Gastroesophageal sphincter (tissue), 4 donors: Measurements from ENCODE around the gene SLC4A1AP. TPM values are rescaled to one million over a fixed set of nuclear protein-coding genes. Genes with fewer than 3 reads are reported as not detected.
A peak's percentile ranks its signal among the peaks of the same experiment; 100 is the strongest.
"Not testable (repeated sequence)": the region's sequence is repeated elsewhere in the genome, so short reads cannot be mapped to it uniquely, and the experiment has no call there.

Experiments
- ATAC-seq: fragments of 150-250 bp; one replicate; pipeline ENCODE4 v1.9.1; 2016; ENCODE audit warnings: mild to moderate bottlenecking, moderate library complexity
- H3K27ac ChIP-seq, 4 donors: fragments of 200-600 bp; sonication (generic) in 3 of 4; 1 replicate in 3 of 4; 2 replicates in 1 of 4; pipeline ENCODE4 v1.5.1; 2016 to 2019
- H3K27me3 ChIP-seq: fragments of 200-600 bp; sonication (generic); one replicate; pipeline ENCODE4 v1.5.1; 2019
- H3K36me3 ChIP-seq, 2 donors: fragments of 200-600 bp; sonication (generic); one replicate each; pipeline ENCODE4 v1.5.1; 2019; ENCODE audit warnings: control low read depth in 1 of 2
- H3K4me1 ChIP-seq, 3 donors: fragments of 200-600 bp; sonication (generic); 1 replicate in 2 of 3; 2 replicates in 1 of 3; pipeline ENCODE4 v1.5.1; 2016 to 2019; ENCODE audit warnings: control low read depth in 2 of 3
- H3K4me3 ChIP-seq, 2 donors: fragments of 200-600 bp; sonication (generic); one replicate each; pipeline ENCODE4 v1.5.1; 2019; ENCODE audit warnings: mild to moderate bottlenecking in 1 of 2, moderate library complexity in 1 of 2
- H3K9me3 ChIP-seq, 3 donors: fragments of 200-600 bp; sonication (generic); one replicate each; pipeline ENCODE4 v1.5.1; 2017 to 2019; ENCODE audit warnings: control low read depth in 2 of 3
- EP300 ChIP-seq: sonication (generic); formaldehyde crosslinking; IDR thresholded peaks from one replicate; pipeline ENCODE4 v1.6.1; 2017; ENCODE audit warnings: antibody characterized with exemption, mild to moderate bottlenecking
- POLR2A ChIP-seq, 2 donors: fragments of 450-650 bp; IDR thresholded peaks; one replicate each; pipeline ENCODE4 v1.6.1; 2017; ENCODE audit warnings: antibody characterized with exemption in 2 of 2, mild to moderate bottlenecking in 2 of 2, moderate library complexity in 1 of 2
- POLR2AphosphoS5 ChIP-seq: sonication (generic); formaldehyde crosslinking; IDR thresholded peaks from one replicate; pipeline ENCODE4 v1.6.1; 2017; ENCODE audit warnings: antibody characterized with exemption
- WGBS, 2 donors: methylation state at CpG; one replicate each; pipeline ENCODE4 v1.1.5; 2018; ENCODE audit warnings: low coverage in 1 of 2; 5-methylcytosine and 5-hydroxymethylcytosine counted together
- total RNA-seq, 4 donors: library from RNA; depleted of rRNA; stranded (reverse); fragments of >200 nt; gene quantifications; one replicate each; pipeline ENCODE4 v1.1.0, GENCODE V29; 2016
- TF ChIP-seq, protein P1 (sequence below), 4 experiments: fragments of 200-600 bp in 2 of 4; fragments of 450-650 bp in 2 of 4; sonication (generic) in 1 of 4; IDR thresholded peaks; one replicate each; pipeline ENCODE4 v1.5.1; 2017 to 2019; ENCODE audit warnings: antibody characterized with exemption in 4 of 4, mild to moderate bottlenecking in 2 of 4, moderate library complexity in 2 of 4

The SLC4A1AP gene
- total RNA-seq, 4 donors from 2014 or later: 18.1 to 23.5 (median 21.4) TPM

DNA sequence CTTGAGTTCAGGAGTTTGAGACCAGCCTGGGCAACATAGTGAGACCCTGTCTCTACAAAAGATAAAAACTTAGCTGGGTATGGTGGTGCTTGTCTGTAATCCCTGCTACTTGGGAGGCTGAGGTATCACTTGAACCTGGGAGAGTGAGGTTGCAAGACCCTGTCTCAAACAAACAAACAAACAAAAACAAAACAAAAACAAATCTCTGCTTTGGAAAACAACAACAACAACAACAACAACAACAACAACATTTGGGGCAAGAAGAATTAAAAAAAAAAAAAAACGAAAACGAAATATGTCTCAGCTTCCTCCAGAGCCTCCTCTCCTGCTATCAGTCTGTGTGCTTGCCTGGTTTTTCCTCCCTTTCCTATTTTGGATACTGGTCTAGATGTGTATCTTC lies 16.9 kb downstream of the SLC4A1AP start:
- no peak overlapping the region for H3K27ac ChIP-seq
- WGBS, 2 donors: 68 to 89% methylated on average over 2 of the region's 2 CpGs

DNA sequence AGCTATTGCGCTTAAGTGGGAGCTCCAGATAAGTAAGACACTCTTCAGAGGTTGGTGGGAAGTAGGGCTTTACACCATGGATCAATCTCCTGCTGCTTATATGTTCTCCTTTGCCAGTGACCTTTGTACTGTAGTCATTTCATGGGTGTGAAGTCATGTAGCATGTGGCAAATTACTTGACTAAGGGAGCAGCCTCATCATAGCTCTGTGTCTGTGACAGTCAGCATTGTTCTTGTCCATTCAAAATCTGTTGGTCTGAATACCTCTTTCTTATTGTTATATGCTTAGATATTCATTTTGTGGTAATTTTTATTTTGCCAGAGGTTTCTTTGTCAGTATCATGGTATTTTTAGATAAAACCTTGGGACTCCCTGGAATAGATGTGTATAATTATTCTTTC lies 18.2 kb downstream of the SLC4A1AP start:
- Histone ChIP-seq H3K36me3 (peaks cover 7 to 90% of the 10 kb centered on the region in 2 donors), H3K27ac (peak overlapping the region in 1 of 4 donors; percentile 27), H3K4me3 (no peak overlapping the region), H3K9me3 (no peaks in the 10 kb centered on the region), H3K4me1 (peaks cover 0 to 8% (median 0%) of the 10 kb centered on the region in 3 donors), H3K27me3 (no peaks in the 10 kb centered on the region)
- TF ChIP-seq EP300: no peak
- TF ChIP-seq POLR2AphosphoS5: no peak
- no peak for ATAC-seq
- no CpG with 5 or more reads among the region's 1 CpG for WGBS, 2 donors

More for the DNA sequence above, 16.9 kb downstream of the SLC4A1AP start:
- no peak for TF ChIP-seq POLR2AphosphoS5
- no peak for TF ChIP-seq POLR2A (IDR thresholded peaks at IDR 0.05)
- TF ChIP-seq, protein P1, sequence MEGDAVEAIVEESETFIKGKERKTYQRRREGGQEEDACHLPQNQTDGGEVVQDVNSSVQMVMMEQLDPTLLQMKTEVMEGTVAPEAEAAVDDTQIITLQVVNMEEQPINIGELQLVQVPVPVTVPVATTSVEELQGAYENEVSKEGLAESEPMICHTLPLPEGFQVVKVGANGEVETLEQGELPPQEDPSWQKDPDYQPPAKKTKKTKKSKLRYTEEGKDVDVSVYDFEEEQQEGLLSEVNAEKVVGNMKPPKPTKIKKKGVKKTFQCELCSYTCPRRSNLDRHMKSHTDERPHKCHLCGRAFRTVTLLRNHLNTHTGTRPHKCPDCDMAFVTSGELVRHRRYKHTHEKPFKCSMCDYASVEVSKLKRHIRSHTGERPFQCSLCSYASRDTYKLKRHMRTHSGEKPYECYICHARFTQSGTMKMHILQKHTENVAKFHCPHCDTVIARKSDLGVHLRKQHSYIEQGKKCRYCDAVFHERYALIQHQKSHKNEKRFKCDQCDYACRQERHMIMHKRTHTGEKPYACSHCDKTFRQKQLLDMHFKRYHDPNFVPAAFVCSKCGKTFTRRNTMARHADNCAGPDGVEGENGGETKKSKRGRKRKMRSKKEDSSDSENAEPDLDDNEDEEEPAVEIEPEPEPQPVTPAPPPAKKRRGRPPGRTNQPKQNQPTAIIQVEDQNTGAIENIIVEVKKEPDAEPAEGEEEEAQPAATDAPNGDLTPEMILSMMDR (IDR thresholded peaks at IDR 0.05): no peak
- no peak for TF ChIP-seq EP300
- H3K4me3 ChIP-seq: no peak overlapping the region
- no peak for ATAC-seq
- H3K9me3 ChIP-seq: no peaks in the 10 kb centered on the region
- peaks cover 0 to 8% (median 0%) of the 10 kb centered on the region in 3 donors for H3K4me1 ChIP-seq
- H3K27me3 ChIP-seq: no peaks in the 10 kb centered on the region
- peaks cover 14 to 90% of the 10 kb centered on the region in 2 donors for H3K36me3 ChIP-seq

DNA sequence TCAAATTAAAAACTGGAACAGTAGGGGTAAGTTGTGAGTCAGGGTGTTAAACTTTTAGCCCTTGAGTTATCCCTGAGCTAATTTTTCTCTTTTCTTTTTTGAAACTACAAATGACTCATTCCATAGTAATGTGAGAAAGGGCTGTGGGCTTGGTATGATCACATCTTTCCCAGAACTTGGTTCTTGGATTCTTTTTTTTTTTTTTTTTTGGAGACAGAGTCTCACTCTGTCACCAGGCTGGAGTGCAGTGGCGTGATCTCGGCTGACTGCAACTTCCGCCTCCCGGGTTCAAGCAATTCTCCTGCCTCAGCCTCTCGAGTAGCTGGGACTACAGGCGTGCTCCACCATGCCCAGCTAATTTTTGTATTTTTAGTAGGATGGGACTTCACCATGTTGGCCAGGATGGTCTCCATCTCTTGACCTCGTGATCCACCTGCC lies 18.7 kb downstream of the SLC4A1AP start:
- H3K9me3 ChIP-seq, H3K4me1 ChIP-seq, H3K4me3 ChIP-seq, H3K27me3 ChIP-seq: not testable (repeated sequence)
- ATAC-seq: peak; percentile 50
- TF ChIP-seq POLR2AphosphoS5: peak; percentile 26
- H3K36me3 ChIP-seq: peaks cover 7 to 90% of the 10 kb centered on the region in 2 donors
- H3K27ac ChIP-seq: peak overlapping the region in 1 of 4 donors; percentile 27
- 40 to 78% methylated on average over 1 to 7 of the region's 7 CpGs for WGBS, 2 donors

DNA sequence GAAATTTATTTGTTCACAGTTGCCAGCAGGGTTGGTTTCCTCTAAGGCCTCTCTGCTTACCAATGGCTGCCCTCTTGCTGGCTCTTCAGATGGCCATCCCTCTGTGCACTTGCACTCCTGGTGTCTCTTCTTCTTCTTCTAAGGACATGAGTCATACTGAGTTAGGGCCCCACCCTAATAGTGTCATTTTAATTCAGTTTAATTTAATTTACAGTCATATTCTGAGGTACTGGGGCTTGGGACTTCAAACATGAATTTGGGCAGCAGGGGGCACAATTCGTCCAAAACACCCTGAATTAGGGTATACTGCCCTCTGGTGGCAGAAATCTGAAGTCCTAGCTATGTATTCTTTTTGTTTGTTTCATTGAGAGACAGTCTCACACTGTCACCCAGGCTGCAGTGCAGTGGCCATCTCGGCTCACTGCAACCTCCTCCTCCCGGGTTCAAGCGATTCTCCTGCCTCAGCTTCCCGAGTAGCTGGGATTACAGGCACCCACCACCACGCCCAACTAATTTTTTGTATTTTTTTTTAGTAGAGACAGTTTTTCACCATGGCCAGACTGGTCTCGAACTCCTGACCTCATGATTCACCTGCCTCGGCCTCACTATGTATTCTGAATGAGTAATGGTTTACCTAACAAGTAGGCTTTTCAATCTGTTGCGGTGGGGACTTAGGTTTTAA lies 19.8 kb downstream of the SLC4A1AP start:
- peaks cover 0 to 90% of the 10 kb centered on the region in 2 donors for H3K36me3 ChIP-seq
- peak; percentile 71 for ATAC-seq
- WGBS, 2 donors: 50% methylated on average over 9 of the region's 9 CpGs

DNA sequence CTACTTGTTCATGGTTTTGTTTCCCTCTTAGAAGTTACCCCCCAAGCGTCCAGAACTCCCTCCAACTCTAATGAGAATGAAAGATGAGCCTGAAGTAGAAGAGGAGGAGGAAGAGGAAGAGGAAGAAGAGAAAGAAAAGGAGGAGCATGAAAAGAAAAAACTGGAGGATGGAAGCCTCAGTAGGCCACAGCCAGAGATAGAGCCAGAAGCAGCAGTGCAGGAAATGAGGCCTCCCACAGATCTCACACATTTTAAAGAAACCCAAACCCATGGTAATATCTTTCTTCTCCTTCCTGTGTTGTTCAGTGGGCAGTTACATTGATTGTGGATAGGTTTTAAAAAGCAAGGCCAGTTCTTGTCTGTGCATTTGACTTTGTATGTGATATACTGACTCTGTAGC lies 21.3 kb downstream of the SLC4A1AP start:
- not testable (repeated sequence) for H3K27me3 ChIP-seq, ATAC-seq, H3K9me3 ChIP-seq, H3K4me3 ChIP-seq, H3K27ac ChIP-seq, H3K4me1 ChIP-seq
- H3K36me3 ChIP-seq: peaks cover 0 to 90% of the 10 kb centered on the region in 2 donors
- WGBS, 2 donors: 80 to 100% methylated on average over 1 of the region's 1 CpG

More for the DNA sequence above, 19.8 kb downstream of the SLC4A1AP start:
- H3K9me3 ChIP-seq: no peaks in the 10 kb centered on the region
- H3K27ac ChIP-seq: peak overlapping the region in 2 of 4 donors; percentile 23 to 27
- peaks cover 0 to 8% (median 0%) of the 10 kb centered on the region in 3 donors for H3K4me1 ChIP-seq
- no peaks in the 10 kb centered on the region for H3K27me3 ChIP-seq
- no peak overlapping the region for H3K4me3 ChIP-seq
- TF ChIP-seq POLR2AphosphoS5: no peak
- TF ChIP-seq, protein P1 (IDR thresholded peaks at IDR 0.05): peak; percentile 87 to 96 (median 95)

DNA sequence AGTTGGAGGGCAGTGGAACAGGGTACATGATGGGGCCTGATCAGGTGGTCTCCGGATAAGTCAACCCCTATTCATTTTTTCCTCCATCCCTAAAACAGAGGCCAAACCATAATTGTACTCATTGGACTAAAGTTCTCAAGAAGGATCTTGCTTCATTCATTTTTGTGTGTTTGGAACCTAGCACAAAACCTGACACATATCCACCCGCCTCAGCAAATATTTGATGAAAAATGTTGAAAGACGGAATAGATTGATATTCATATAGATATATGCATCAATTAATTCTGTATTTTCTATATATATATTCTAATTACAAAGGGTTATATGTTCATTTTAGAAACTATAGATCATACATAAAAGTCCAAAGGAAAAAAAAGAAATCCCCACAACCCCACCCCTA lies 21.9 kb downstream of the SLC4A1AP start:
- 97 to 100% methylated on average over 2 of the region's 3 CpGs for WGBS, 2 donors
- Histone ChIP-seq H3K27me3 (no peaks in the 10 kb centered on the region), H3K4me3 (no peak overlapping the region), H3K4me1 (peaks cover 0 to 8% (median 0%) of the 10 kb centered on the region in 3 donors), H3K9me3 (no peaks in the 10 kb centered on the region), H3K36me3 (peaks cover 0 to 89% of the 10 kb centered on the region in 2 donors), H3K27ac (no peak overlapping the region)
- ATAC-seq: no peak
- TF ChIP-seq EP300 (no peak), POLR2A (IDR thresholded peaks at IDR 0.05) (no peak), POLR2AphosphoS5 (no peak)
- TF ChIP-seq, protein P1 (IDR thresholded peaks at IDR 0.05): no peak
